ENCODE results near the gene PPP1R3D.
"Not testable (repeated sequence)": the region's sequence is repeated elsewhere in the genome, so short reads cannot be mapped to it uniquely, and the experiment has no call there.

Gene PPP1R3D

DNA sequence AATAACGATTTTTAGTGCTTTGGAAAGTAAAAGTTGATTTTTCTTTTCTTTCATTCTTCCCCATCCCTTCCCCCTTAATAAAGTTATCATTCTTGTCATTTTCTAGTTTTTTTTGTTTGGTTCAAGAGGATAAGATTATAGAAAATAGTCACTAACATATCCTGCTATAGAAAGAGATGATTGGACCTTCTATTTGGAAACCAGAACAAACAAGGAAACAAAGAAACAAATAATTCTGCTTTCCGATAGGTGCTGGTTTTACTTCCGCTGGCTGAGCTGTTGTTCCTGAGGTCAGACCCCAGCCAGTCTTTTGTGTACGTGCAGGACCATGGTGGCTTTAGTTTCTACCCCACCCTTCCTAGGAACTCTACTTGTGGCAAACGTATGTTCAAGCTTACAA is 18.0 kb upstream of the PPP1R3D start, which contains the start of gene CDH26:
Gene CDH26, plus strand, starts transcription at position 301 of the 400 bp plus-strand sequence. CDS start 304 bp downstream, outside the sequence.
- Mint-ChIP-seq H3K4me1 (no peaks in the 10 kb centered on the region), H3K4me3 (no peak within 1 kb of the TSS), H3K27me3 (no peaks in the 10 kb centered on the region), H3K9me3 (no peaks in the 10 kb centered on the region), H3K27ac (no peak within 1 kb of the TSS), H3K36me3 (no peaks in the 10 kb centered on the region)

DNA sequence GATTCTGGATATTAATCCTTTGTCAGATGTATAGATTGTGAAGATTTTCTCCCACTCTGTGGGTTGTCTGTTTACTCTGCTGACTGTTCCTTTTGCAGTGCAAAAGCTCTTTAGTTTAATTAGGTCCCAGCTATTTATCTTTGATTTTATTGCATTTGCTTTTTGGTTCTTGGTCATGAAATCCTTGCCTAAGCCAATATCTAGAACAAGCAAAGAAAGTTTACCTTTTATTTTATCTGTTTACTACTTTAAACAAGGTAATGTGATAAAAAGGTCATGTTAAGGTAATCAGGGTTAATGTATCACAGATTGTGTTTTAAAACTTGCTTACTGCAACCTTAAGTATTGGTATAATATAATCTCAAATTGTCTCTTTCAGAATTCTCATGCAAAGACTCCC is 17.5 kb upstream of the PPP1R3D start:
- not testable (repeated sequence) for H3K4me3 Mint-ChIP-seq, H3K4me1 Mint-ChIP-seq, H3K27me3 Mint-ChIP-seq, H3K9me3 Mint-ChIP-seq, H3K27ac Mint-ChIP-seq, H3K36me3 Mint-ChIP-seq

GRCh38 chr20:59955131-59955796 is 15.2 kb upstream of the PPP1R3D start:
- H3K4me3 Mint-ChIP-seq: no peak overlapping the region
- no peak overlapping the region for H3K27ac Mint-ChIP-seq
- no peaks in the 10 kb centered on the region for H3K4me1 Mint-ChIP-seq
- no peaks in the 10 kb centered on the region for H3K9me3 Mint-ChIP-seq
- H3K27me3 Mint-ChIP-seq: no peaks in the 10 kb centered on the region
- no peaks in the 10 kb centered on the region for H3K36me3 Mint-ChIP-seq

- no peak overlapping the region for H3K27ac Mint-ChIP-seq
- no peak overlapping the region for H3K4me3 Mint-ChIP-seq
- no peaks in the 10 kb centered on the region for H3K4me1 Mint-ChIP-seq
- no peaks in the 10 kb centered on the region for H3K36me3 Mint-ChIP-seq
- no peaks in the 10 kb centered on the region for H3K27me3 Mint-ChIP-seq
- no peaks in the 10 kb centered on the region for H3K9me3 Mint-ChIP-seq
These were observed 14.6 kb upstream of the PPP1R3D start for GRCh38 chr20:59954718-59955117.

DNA sequence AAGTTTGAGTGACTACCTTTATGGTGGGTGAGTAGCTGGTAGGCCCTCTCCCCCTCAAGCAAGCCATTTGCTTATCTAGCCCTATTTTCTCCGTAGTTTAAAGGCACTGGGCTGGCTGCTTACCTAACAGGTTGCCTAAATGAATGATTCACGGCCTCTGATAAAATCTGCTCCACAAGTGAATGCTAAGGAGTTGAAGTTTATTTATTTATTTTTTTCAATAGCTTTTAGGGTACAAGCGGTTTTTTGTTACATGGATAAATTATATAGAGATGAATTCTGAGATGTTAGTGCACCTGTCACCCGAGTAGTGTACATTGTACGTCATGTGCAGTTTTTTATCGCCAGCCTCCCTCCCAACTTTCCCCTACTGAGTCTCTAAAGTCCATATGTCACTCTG is 9.8 kb upstream of the PPP1R3D start:
- H3K4me3 Mint-ChIP-seq: no peak overlapping the region
- no peaks in the 10 kb centered on the region for H3K27me3 Mint-ChIP-seq
- H3K9me3 Mint-ChIP-seq: no peaks in the 10 kb centered on the region
- no peak overlapping the region for H3K27ac Mint-ChIP-seq
- peaks cover 24% of the 10 kb centered on the region for H3K4me1 Mint-ChIP-seq
- peaks cover 2% of the 10 kb centered on the region for H3K36me3 Mint-ChIP-seq

DNA sequence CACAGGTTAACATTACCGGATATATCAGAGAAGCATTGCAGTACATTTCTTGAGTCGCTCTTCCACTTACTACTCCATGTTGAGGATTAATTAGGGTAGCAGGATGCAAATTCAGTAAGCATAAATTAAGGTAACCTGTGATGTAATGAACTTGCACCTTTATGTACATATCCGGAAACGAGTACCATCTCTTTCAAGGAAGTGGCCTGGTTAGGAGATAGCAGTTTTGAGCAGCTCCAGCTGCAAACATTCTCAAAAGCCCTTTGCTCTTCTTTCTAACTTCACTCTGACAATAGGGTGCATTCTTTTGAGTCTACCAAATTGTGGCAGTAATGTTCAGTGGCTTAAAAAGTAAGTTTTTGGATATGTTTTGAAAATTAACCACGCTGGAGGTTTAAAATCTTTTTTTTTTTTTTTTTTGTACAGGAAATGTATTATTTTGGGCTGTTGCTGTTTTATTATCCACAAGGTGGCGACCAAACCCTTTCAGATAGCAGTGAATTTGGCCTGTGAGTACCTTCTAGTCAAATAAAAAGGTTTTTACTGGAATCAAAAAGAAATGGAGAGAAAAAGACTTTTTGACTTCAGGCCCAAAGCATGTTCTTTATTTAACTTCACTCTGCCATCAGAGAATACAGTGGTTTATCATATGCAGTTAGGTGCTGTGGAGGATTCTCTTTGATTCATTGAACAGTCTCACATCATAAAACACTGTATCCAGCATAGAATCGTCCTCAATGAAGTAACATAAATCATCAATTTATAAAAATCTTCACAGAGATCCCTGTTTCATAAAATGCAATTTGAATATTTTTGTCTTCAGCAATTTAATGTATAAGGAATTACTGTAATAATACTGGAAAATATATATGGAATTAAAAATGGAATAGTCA is 9.0 kb upstream of the PPP1R3D start:
- H3K9me3 Mint-ChIP-seq: no peaks in the 10 kb centered on the region
- H3K27ac Mint-ChIP-seq: peak overlapping the region; percentile 96
- peaks cover 32% of the 10 kb centered on the region for H3K4me1 Mint-ChIP-seq
- no peaks in the 10 kb centered on the region for H3K27me3 Mint-ChIP-seq
- peaks cover 8% of the 10 kb centered on the region for H3K36me3 Mint-ChIP-seq
- H3K4me3 Mint-ChIP-seq: peak overlapping the region; percentile 82

DNA sequence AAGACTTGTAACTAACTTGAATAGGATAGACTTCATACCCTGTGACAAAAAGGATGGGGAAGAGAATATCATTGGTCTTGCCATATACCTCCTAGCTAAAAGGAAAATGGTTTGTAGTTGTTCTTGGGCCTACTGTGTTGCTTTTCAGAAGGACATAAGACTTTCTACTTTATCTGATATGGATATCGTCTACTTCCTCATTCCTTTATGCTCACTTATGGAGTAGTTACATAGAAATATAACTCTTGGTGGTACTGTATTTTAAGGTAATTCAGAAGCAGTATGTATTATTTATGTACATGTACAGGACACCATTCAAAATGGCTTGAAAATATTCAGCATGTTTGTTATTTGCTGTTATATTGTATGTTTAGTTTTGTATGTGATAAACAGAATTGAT is 8.1 kb upstream of the PPP1R3D start:
- Mint-ChIP-seq H3K36me3 (peaks cover 8% of the 10 kb centered on the region), H3K9me3 (no peaks in the 10 kb centered on the region), H3K27me3 (no peaks in the 10 kb centered on the region), H3K27ac (no peak overlapping the region), H3K4me1 (peaks cover 33% of the 10 kb centered on the region), H3K4me3 (no peak overlapping the region)

DNA sequence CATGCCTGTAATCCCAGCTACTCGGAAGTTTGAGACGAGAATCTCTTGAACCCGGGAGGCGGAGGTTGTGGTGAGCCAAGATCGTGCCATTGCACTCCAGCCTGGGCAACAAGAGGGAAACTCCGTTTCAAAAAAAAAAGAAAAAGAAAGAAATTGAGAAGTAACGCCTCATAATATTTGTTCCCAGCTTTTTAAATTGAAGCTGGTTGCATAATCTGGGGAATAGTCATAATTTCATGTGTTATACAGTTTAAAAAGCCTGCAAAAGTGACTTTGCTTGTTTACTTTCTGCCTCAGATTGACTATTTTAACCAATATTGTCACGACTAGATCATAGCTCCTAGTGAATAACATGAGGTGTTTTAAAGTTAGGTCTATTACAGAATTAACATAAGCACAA is 7.3 kb upstream of the PPP1R3D start:
- peaks cover 33% of the 10 kb centered on the region for H3K4me1 Mint-ChIP-seq
- no peaks in the 10 kb centered on the region for H3K27me3 Mint-ChIP-seq
- H3K4me3 Mint-ChIP-seq: no peak overlapping the region
- H3K9me3 Mint-ChIP-seq: no peaks in the 10 kb centered on the region
- peak overlapping the region; percentile 8 for H3K27ac Mint-ChIP-seq
- peaks cover 8% of the 10 kb centered on the region for H3K36me3 Mint-ChIP-seq

- H3K4me1 Mint-ChIP-seq: peaks cover 49% of the 10 kb centered on the region
- no peak overlapping the region for H3K27ac Mint-ChIP-seq
These were observed 5.6 kb upstream of the PPP1R3D start for GRCh38 chr20:59945731-59946130.

DNA sequence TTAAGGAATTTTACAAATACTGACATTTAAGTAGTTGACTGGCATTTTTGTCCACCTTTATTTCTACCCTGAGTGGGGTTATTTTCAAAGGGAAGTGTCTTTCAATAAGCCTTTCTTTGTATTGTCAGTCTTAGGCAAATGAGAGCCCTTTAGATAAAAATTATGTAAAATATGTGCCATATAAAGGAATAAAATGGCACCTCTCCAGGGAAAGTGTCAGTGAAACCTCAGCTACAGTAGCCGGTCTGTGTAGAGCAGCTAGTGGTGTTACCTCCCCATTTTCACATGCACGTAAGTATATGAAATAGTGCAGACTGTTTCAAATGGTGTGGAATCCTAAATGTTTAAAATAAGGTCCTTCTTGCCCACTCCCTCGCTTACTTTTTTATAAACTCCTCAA is 5.1 kb upstream of the PPP1R3D start:
- Mint-ChIP-seq H3K27ac (no peak overlapping the region), H3K4me3 (no peak overlapping the region), H3K9me3 (no peaks in the 10 kb centered on the region), H3K4me1 (peaks cover 49% of the 10 kb centered on the region), H3K27me3 (no peaks in the 10 kb centered on the region), H3K36me3 (peaks cover 8% of the 10 kb centered on the region)

More at GRCh38 chr20:59945731-59946130, 5.6 kb upstream of the PPP1R3D start:
- H3K36me3 Mint-ChIP-seq: peaks cover 8% of the 10 kb centered on the region
- H3K4me3 Mint-ChIP-seq: no peak overlapping the region
- H3K9me3 Mint-ChIP-seq: no peaks in the 10 kb centered on the region
- H3K27me3 Mint-ChIP-seq: no peaks in the 10 kb centered on the region

DNA sequence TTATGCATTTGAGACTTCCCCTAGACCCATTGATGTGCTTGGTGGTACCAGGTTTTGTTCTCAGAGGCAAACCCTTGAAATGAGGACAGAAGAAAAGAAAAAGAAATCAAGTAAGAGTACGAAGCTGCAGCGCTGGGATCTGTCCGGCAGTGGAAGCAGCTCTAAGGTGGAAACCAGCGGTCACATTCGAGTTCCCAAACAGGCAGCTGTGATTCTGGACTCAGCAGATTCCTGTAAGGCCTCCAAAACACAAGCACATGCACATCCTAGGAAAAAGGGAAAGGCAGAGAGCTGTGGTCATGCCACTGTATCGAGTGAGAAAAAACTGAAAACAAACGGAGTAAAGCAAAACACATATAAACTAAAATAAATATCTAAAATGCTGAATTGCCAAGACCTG is 4.6 kb upstream of the PPP1R3D start:
- peaks cover 49% of the 10 kb centered on the region for H3K4me1 Mint-ChIP-seq
- H3K4me3 Mint-ChIP-seq: no peak overlapping the region
- peak overlapping the region; percentile 57 for H3K27ac Mint-ChIP-seq
- no peaks in the 10 kb centered on the region for H3K9me3 Mint-ChIP-seq
- H3K27me3 Mint-ChIP-seq: no peaks in the 10 kb centered on the region
- peaks cover 8% of the 10 kb centered on the region for H3K36me3 Mint-ChIP-seq

DNA sequence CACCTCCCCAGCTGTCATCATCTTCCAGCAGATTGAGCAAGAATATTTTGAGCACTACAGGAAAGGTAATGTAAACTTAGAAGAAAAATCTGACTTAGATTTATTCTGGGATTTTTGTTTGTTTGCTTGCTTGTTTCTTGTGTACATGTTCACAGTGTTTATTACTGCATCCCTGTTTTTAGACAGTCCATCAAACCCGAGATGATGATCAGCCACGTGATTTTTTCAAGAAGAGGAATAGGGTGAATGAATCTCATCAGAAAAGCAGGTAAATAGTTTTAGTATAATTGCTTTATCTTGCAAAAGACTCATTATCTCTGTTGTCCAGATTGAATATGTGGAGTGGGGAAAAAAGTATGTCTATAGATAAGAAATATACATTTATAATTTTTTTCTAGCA is 2.1 kb upstream of the PPP1R3D start:
- Mint-ChIP-seq H3K36me3 (peaks cover 8% of the 10 kb centered on the region), H3K27ac (no peak overlapping the region), H3K9me3 (no peaks in the 10 kb centered on the region), H3K27me3 (no peaks in the 10 kb centered on the region), H3K4me1 (peaks cover 51% of the 10 kb centered on the region), H3K4me3 (peak overlapping the region; percentile 33)

- Mint-ChIP-seq H3K27ac (peak overlapping the region; percentile 95), H3K9me3 (no peaks in the 10 kb centered on the region), H3K4me1 (peaks cover 60% of the 10 kb centered on the region), H3K4me3 (peak overlapping the region; percentile 96), H3K36me3 (peaks cover 8% of the 10 kb centered on the region), H3K27me3 (no peaks in the 10 kb centered on the region)
These were observed 820 bp upstream of the PPP1R3D start for GRCh38 chr20:59940956-59941294.

DNA sequence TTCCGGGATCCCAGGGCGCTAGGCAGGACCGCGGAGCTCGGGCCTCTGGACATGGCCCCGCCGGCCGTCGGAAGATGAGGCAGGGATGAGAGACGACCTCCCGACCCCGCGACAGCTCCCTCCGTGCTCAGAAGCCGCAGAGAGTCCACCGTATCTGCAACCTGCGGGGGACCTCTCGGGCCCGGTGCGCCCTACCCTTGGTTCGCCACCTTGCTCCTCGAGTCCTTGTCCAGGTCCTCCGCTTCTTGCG is 301 bp downstream of the PPP1R3D start:
- H3K27me3 Mint-ChIP-seq: no peaks in the 10 kb centered on the region
- H3K27ac Mint-ChIP-seq: no peak overlapping the region
- peaks cover 55% of the 10 kb centered on the region for H3K4me1 Mint-ChIP-seq
- H3K9me3 Mint-ChIP-seq: no peaks in the 10 kb centered on the region
- H3K4me3 Mint-ChIP-seq: peak overlapping the region; percentile 96
- H3K36me3 Mint-ChIP-seq: peaks cover 6% of the 10 kb centered on the region

DNA sequence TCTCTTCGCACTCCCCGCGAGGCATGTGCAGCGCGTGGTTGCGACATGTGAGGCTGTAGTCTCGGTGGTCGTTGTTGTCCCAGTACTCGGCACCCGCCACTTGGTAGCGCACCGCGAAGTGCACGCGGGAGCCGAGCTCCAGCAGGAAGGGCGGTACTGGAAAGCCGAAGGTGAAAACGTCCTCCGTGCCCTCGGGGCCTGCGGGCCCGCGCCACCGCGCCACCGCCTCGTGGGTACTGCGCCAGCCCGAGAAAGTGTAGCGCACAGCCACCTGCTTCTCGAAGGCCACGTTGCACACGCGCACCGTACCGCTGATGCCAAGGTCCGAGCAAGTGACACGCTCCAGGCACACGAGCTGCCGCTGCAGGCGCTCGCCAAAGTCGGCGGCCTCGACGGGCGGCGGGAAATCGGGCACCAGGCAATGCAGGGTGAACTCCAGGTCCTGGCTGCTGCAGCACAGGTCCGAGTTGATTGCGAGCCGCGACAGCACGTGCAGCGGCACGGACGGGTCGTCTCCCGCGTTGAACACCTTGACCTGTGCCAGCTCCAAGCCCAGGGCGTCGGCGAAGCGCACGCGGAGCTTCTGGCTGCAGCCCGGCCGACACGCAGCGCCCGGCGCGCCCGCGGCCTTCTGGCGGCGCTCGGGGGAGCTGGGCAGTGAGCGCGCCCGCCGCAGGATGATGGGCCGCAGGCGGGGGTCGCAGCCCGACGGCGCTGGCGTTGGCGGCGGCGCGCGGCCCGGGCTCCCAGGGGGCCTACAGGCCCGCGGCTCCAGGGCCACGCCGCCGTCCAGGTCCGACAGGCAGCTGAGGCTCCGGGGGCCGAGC is 840 bp downstream of the PPP1R3D start:
- peak overlapping the region; percentile 96 for H3K4me3 Mint-ChIP-seq
- peak overlapping the region; percentile 52 for H3K27ac Mint-ChIP-seq
- peaks cover 2% of the 10 kb centered on the region for H3K36me3 Mint-ChIP-seq
- H3K27me3 Mint-ChIP-seq: no peaks in the 10 kb centered on the region
- H3K4me1 Mint-ChIP-seq: peaks cover 50% of the 10 kb centered on the region
- H3K9me3 Mint-ChIP-seq: no peaks in the 10 kb centered on the region

- Mint-ChIP-seq H3K4me1 (peaks cover 47% of the 10 kb centered on the region), H3K36me3 (no peaks in the 10 kb centered on the region), H3K9me3 (no peaks in the 10 kb centered on the region), H3K27ac (peak overlapping the region; percentile 52), H3K4me3 (peak overlapping the region; percentile 82), H3K27me3 (no peaks in the 10 kb centered on the region)
These were observed 1.4 kb downstream of the PPP1R3D start for GRCh38 chr20:59938696-59939051.
